ENCODE data around the gene TTC34. TPM values are rescaled to one million over a fixed set of nuclear protein-coding genes. Genes with fewer than 3 reads are reported as not detected.

Gene TTC34
- total and polyA plus RNA-seq, 2 of the 13 experiments (the other 11 are each of a cell fraction or from before 2014, with no cell fraction given) = 0.07 to 0.11 TPM

GRCh38 chr1:2642560-2643413 is 158.7 kb downstream of the TTC34 start (continued):
- TF ChIP-seq, protein P1, sequence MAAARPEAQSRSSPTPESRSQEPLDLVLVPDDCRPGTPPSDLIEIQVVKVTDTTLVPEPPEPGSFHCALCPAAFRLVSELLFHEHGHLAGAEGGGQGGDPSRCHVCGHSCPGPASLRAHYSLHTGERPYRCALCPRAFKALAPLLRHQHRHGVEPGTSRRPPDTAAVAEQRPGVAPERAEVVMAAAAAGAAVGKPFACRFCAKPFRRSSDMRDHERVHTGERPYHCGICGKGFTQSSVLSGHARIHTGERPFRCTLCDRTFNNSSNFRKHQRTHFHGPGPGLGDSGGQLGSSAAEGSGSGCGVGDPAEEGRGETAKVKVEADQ (CRISPR knock-in tag; IDR thresholded peaks at IDR 0.05; ENCODE audit: borderline replicate concordance) = no peak; the same call in 1 of the 2 replicates
- TF ChIP-seq ZNF160 (CRISPR knock-in tag; IDR thresholded peaks at IDR 0.05) (no peak), ZNF816 (CRISPR knock-in tag; IDR thresholded peaks at IDR 0.05; ENCODE audit: borderline replicate concordance) (no peak), CEBPG (CRISPR knock-in tag; IDR thresholded peaks at IDR 0.05) (peak; percentile 75), ZSCAN31 (CRISPR knock-in tag; IDR thresholded peaks at IDR 0.05; ENCODE audit: low read depth) (peak; percentile 30; the same call in 1 of the 2 replicates), REXO4 (CRISPR knock-in tag; IDR thresholded peaks at IDR 0.05; ENCODE audit: borderline replicate concordance) (no peak), ZBTB42 (CRISPR knock-in tag; IDR thresholded peaks at IDR 0.05) (0 out of 2 replicates have a peak, but pooled peaks have one; percentile 27), ZFP36 (IDR thresholded peaks at IDR 0.05; ENCODE audit: borderline replicate concordance, low read depth, low read length, partially characterized antibody) (no peak), BCL6 (CRISPR knock-in tag; IDR thresholded peaks at IDR 0.05) (no peak), KLF15 (CRISPR knock-in tag; IDR thresholded peaks at IDR 0.05; ENCODE audit: borderline replicate concordance) (no peak), IKZF4 (CRISPR knock-in tag; IDR thresholded peaks at IDR 0.05; ENCODE audit: borderline replicate concordance, low read depth, not compliant biosample characterization) (peak; percentile 47), BRD4 (CRISPR knock-in tag; IDR thresholded peaks at IDR 0.05) (no peak), BCLAF1 (IDR thresholded peaks at IDR 0.05) (no peak), PHF20 (CRISPR knock-in tag; IDR thresholded peaks at IDR 0.05) (0 out of 2 replicates have a peak, but pooled peaks have one; percentile 17), FOXM1 (CRISPR knock-in tag; IDR thresholded peaks at IDR 0.05) (no peak), BCL3 (CRISPR knock-in tag; IDR thresholded peaks at IDR 0.05) (peak; percentile 63; the same call in 1 of the 2 replicates), ZMYM4 (CRISPR knock-in tag; IDR thresholded peaks at IDR 0.05) (no peak), TIGD3 (CRISPR knock-in tag; IDR thresholded peaks at IDR 0.05; ENCODE audit: borderline replicate concordance) (peak; percentile 69; the same call in 1 of the 2 replicates), ZNF83 (CRISPR knock-in tag; IDR thresholded peaks at IDR 0.05; ENCODE audit: borderline replicate concordance) (no peak; the same call in 1 of the 2 replicates), MATR3 (CRISPR knock-in tag; IDR thresholded peaks at IDR 0.05) (no peak), ZNF567 (CRISPR knock-in tag; IDR thresholded peaks at IDR 0.05; ENCODE audit: borderline replicate concordance) (no peak), ZNF740 (CRISPR knock-in tag; IDR thresholded peaks at IDR 0.05) (no peak; the same call in 1 of the 2 replicates)

Data from HepG2 (cell line).